GM13977 (cell line): ENCODE data around the gene ILK.

Experiments used
- DNase-seq: peaks from one replicate; pipeline ENCODE4 v3.0.0; 2012; ENCODE audit warnings: low spot score
- CTCF ChIP-seq: IDR thresholded peaks from 2 replicates; pipeline ENCODE4 v1.5.1; 2012; ENCODE audit warnings: mild to moderate bottlenecking, control low read depth; ENCODE audit not compliant: insufficient read depth; ENCODE audit errors: extremely low read depth, missing control alignments
- in situ Hi-C: fragments of 300-500 bp; cut with MboI; formaldehyde crosslinking; loops from one replicate; pipeline ENCODE4 v1.12.0; 2022; ENCODE audit warnings: low sequenced_read_pairs, low pct_unique_long_range_greater_than_20kb, mixed read lengths, inconsistent platforms; ENCODE audit not compliant: unreplicated experiment

The ILK gene

GRCh38 chr11:6586434-6587359 lies 16.9 kb upstream of the ILK start:
- DNase-seq = no peak

GRCh38 chr11:6587360-6587953 lies 16.1 kb upstream of the ILK start:
- no peak for TF ChIP-seq CTCF
- no peak for DNase-seq
- in situ Hi-C loops = no loop called here

More at GRCh38 chr11:6586434-6587359, 16.9 kb upstream of the ILK start:
- no peak for TF ChIP-seq CTCF
- in situ Hi-C loops = no loop called here

- in situ Hi-C loops = no loop called here
- TF ChIP-seq CTCF = no peak
- no peak for DNase-seq
Measured at GRCh38 chr11:6588018-6588417, 15.6 kb upstream of the ILK start.

- DNase-seq = no peak
- in situ Hi-C loops = no loop called here
- TF ChIP-seq CTCF = no peak
Measured at GRCh38 chr11:6594142-6594768, 9.3 kb upstream of the ILK start.

- TF ChIP-seq CTCF = no peak
- DNase-seq = no peak
- in situ Hi-C loops = no loop called here
Measured at GRCh38 chr11:6596239-6596877, 7.2 kb upstream of the ILK start.

GRCh38 chr11:6598555-6598954 lies 5.0 kb upstream of the ILK start:
- no peak for TF ChIP-seq CTCF
- DNase-seq = no peak
- in situ Hi-C loops = no loop called here
